AG09319 (cell line): ENCODE measurements around the gene CTNNA3.

Source experiments
- DNase-seq: peaks from one replicate; pipeline ENCODE4 v3.0.0-alpha.2; 2010; ENCODE audit warnings: low read depth; ENCODE audit errors: extremely low read depth
- TF ChIP-seq, protein P1 (sequence below): IDR thresholded peaks from 2 replicates; pipeline ENCODE4 v1.5.1; 2011; ENCODE audit warnings: low read depth, mild to moderate bottlenecking, inconsistent platforms, low read length, moderate library complexity

The CTNNA3 gene

GRCh38 chr10:67033878-67034277 lies 662.1 kb downstream of the CTNNA3 start:
- no peak for DNase-seq
- TF ChIP-seq, protein P1, sequence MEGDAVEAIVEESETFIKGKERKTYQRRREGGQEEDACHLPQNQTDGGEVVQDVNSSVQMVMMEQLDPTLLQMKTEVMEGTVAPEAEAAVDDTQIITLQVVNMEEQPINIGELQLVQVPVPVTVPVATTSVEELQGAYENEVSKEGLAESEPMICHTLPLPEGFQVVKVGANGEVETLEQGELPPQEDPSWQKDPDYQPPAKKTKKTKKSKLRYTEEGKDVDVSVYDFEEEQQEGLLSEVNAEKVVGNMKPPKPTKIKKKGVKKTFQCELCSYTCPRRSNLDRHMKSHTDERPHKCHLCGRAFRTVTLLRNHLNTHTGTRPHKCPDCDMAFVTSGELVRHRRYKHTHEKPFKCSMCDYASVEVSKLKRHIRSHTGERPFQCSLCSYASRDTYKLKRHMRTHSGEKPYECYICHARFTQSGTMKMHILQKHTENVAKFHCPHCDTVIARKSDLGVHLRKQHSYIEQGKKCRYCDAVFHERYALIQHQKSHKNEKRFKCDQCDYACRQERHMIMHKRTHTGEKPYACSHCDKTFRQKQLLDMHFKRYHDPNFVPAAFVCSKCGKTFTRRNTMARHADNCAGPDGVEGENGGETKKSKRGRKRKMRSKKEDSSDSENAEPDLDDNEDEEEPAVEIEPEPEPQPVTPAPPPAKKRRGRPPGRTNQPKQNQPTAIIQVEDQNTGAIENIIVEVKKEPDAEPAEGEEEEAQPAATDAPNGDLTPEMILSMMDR, result no peak

DNA sequence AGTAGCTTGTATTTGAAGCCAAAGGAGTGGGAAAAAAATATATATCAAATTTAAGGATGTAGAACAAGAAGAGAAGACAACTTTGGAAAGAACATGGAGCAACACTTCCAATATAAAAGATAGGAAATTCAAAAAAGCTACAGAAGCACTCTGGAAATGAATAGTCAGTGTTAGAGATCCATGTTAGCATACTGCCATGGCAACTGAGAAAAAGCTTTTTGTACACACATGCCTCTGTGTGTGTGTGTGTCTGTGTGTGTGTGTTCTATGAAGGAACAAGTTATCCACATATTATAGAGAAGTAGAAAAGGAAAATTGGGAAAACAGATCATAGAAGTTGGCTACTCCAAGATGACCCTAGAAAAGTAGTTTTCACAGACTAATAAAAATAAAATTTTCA lies 673.9 kb downstream of the CTNNA3 start:
- TF ChIP-seq, protein P1, result no peak
- DNase-seq, result no peak

GRCh38 chr10:67017218-67017617 lies 678.8 kb downstream of the CTNNA3 start:
- TF ChIP-seq, protein P1, result no peak

GRCh38 chr10:67015225-67015624 lies 680.8 kb downstream of the CTNNA3 start:
- TF ChIP-seq, protein P1, result no peak
- DNase-seq, result no peak

More at GRCh38 chr10:67017218-67017617, 678.8 kb downstream of the CTNNA3 start:
- DNase-seq, result no peak

DNA sequence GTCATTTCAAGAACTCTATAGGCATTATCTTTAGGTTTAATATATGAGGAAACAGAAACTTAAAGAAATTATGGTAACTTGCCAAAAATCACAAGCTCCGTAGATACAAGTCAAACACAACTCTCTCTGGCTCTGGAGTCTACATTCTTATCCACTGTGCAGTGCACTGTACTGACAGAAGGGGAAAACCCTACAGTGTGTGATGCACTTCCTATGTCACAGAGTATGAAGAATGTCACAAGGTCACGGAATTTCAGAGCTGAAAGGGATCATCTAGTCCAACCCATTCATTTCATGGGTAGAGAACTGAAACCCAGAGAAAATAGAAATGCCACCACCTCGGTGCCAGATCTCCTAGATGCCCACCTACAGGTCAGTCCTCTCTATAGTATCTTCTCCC lies 684.0 kb downstream of the CTNNA3 start:
- TF ChIP-seq, protein P1, result no peak
- no peak for DNase-seq

DNA sequence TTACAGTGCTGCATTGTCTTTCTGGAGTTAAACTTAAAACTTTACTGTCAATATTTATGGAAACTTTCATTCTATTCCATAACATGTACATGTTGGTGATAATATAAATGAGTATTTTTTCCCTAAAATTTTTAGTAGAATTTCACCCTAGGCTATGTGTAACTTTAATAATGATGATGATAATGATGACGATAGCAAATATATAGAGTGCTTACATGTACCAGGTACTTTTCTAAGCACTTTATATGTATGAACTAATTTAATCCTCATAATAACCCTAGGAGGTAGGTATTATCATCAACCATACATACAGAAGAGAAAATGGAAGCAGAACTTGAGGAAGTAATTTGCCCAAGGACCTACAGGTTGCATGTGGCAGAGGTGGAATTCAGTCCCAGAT lies 684.5 kb downstream of the CTNNA3 start:
- no peak for DNase-seq
- TF ChIP-seq, protein P1, result no peak

DNA sequence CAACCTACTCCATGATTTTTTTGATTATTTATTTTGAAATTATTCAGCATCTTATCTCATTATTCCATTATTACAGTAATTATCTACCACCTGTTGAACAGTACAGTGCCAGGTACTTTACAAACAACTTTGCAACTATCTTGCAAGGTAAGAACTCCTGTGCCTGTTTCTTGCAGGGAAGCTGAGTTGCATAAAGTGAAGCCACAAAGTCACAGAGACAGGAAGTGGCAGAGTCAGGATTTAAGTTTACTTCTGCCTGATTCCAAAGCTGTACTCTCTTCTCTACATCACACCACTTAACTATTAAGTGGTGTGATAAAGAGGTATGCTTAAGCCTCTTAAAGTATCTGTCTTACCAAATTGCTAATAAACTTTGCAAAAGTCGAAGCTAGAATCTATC lies 690.0 kb downstream of the CTNNA3 start:
- DNase-seq, result no peak
- TF ChIP-seq, protein P1, result no peak
